Prostate gland (tissue), 2 donors: Measurements from ENCODE around the gene TSEN54.

ENCODE experiments used
- POLR2A ChIP-seq: fragments of 450-650 bp; IDR thresholded peaks from one replicate; pipeline ENCODE4 v1.6.1; 2016; ENCODE audit warnings: antibody characterized with exemption, mild to moderate bottlenecking
- TF ChIP-seq, protein P1 (sequence below), 4 experiments: fragments of 200-600 bp in 2 of 4; fragments of 450-650 bp in 2 of 4; sonication (generic) in 2 of 4; IDR thresholded peaks; 1 replicate in 3 of 4; 2 replicates in 1 of 4; pipeline ENCODE4 v1.5.1; 2016 to 2019; ENCODE audit warnings: antibody characterized with exemption in 4 of 4, mild to moderate bottlenecking in 2 of 4, moderate library complexity in 2 of 4

DNA sequence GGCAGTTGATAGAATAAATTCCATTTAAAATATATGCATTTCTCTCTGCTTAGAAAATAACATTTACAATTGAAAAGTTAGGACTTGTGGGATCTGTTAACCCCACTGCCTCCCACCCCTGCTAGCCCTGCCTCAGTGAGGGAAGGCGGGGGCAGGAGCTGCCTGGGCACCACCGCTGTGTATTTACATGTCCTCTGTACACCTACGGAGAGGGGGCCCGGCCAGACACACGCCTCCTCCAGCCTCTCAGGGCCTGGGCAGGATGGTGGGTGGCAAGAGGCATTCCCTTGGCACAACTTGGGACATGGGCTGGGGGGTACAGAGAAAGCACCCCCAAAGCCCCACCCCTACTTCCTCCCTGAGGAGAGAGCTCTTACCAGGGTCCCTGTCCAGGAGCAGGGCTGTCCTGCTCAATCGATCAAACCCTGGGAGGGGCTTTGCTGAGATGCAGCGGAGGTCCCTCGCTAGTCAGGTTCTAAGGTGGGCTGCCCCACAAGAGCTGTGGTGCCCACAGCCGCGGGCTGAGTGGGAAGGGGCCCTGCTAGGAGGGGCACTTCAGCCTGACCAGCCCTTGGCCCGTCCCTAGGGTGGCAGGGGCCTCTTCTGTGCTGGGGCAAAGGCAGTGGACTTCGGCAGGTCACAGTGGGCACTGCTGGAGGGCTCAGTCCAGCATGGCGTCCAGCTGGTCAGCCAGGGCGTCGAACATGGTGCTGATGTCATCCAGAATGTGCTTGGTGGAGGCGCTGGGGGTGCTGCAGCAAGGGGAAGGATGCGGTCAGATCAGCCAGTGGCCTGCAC is 15.7 kb upstream of the TSEN54 start:
- no peak for TF ChIP-seq POLR2A
- TF ChIP-seq, protein P1, sequence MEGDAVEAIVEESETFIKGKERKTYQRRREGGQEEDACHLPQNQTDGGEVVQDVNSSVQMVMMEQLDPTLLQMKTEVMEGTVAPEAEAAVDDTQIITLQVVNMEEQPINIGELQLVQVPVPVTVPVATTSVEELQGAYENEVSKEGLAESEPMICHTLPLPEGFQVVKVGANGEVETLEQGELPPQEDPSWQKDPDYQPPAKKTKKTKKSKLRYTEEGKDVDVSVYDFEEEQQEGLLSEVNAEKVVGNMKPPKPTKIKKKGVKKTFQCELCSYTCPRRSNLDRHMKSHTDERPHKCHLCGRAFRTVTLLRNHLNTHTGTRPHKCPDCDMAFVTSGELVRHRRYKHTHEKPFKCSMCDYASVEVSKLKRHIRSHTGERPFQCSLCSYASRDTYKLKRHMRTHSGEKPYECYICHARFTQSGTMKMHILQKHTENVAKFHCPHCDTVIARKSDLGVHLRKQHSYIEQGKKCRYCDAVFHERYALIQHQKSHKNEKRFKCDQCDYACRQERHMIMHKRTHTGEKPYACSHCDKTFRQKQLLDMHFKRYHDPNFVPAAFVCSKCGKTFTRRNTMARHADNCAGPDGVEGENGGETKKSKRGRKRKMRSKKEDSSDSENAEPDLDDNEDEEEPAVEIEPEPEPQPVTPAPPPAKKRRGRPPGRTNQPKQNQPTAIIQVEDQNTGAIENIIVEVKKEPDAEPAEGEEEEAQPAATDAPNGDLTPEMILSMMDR (IDR thresholded peaks at IDR 0.05): no peak
